Left ventricle myocardium superior (tissue), 1 donor: ENCODE results near the gene KRT79. TPM values are rescaled to one million over a fixed set of nuclear protein-coding genes. Genes with fewer than 3 reads are reported as not detected.
"Not testable (repeated sequence)": the region's sequence is repeated elsewhere in the genome, so short reads cannot be mapped to it uniquely, and the experiment has no call there.

Experiments used
- ATAC-seq: fragments of 200-7000 bp; cut with Tn5 transposase; one replicate; pipeline ENCODE4 v1.9.1; 2020; ENCODE audit warnings: mild to moderate bottlenecking, moderate library complexity
- DNase-seq: peaks from one replicate; pipeline ENCODE4 v3.0.0-alpha.2; 2020
- intact Hi-C: fragments of 100-400 bp; cut with micrococcal nuclease; formaldehyde crosslinking; loops from one replicate; pipeline ENCODE4 v1.11.0; 2022
- total RNA-seq: library from RNA; stranded (reverse); fragmentation: NEBNext Ultra II Directional; extraction: Animal tissue kit (Norgen Biotek cat#: 25700); gene quantifications from one replicate; pipeline ENCODE4 v1.2.1, GENCODE V29; 2021
- donor health status: DM: no; HTN: yes; CAD: no; lungs with severe emphysema.

KRT79 gene
- total RNA-seq, 1 donor from 2014 or later = not detected

DNA sequence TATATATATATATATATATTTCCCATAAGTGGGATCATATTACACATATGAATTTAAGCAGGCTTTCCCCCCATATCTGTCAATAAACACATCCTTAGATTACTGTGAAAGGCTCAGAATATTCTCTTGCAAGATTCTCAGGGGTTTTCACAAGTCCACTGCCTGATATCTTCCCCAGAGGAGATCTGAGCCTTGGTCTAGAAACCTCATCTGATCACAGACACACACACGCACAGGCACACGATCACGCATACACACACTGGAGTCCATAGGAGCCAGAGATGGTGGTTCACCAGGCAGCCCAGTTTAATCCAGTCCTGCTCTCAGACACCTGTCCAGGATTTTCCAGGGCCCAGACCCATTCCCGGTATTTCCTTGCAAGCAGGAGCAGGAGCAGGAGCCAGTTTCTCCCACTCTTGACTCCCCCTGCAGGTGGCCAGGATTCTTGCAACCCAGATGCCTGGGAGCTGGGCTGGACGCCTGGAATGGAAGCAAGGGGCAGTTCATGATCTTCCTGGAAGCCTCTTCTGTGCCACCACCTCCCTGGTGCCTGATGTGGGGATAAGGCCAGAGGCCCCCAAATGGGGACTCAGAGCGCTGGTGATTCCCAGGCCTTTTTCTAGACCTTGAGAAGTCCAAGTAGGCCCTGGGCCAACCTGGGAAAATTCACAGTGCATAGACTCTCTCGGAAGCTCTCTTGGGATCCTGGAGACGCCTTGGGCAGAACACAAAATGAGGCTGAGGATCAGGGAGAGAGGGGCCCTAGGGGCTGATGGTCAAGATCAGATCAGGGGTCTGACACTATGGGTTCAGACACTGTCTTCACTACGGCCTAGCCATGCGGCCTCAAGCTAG lies 31.2 kb upstream of the KRT79 start:
- DNase-seq = peak; percentile 66
- peak; percentile 74 for ATAC-seq
- intact Hi-C loops = no loop called here

DNA sequence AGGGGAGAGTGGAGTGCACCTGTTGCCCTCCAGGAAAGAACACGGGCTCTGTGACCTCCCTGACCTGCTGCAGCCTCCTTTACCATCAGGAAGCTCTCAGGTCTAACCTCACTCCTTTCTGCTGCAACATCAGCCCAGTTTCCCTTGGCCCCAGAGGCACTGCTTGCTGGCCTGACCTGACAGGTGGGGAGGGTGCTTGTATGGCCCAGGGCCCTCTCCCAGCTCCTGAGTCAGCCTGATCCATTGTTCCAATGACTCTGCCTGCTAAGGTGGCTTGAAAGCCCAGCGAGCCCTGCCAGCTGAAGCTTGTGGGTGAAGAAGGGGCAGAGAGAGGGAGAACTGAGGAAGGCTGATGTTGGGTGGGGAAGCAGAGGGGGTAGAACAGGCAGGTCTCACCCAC lies 27.9 kb upstream of the KRT79 start:
- DNase-seq (no peak), ATAC-seq (no peak)
- intact Hi-C loops = no loop called here

DNA sequence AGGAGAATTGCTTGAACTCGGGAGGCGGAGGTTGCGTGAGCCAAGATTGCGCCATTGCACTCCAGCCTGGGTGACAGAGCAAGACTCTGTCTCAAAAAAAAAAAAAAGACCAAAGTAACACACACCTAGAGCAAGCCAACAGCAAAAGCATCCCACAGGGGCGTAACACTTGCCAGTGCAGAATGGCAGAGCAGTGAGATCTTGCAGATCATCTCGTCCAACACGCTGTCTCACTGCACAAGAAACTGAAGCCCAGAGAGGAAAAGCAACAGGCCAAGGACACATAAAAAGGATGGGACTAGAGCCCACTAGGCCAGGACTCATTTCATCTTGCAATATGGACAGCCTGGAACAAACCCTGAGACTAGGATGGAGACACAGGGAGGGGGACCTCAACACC lies 27.4 kb upstream of the KRT79 start:
- ATAC-seq = no peak
- intact Hi-C loops = no loop called here
- no peak for DNase-seq

DNA sequence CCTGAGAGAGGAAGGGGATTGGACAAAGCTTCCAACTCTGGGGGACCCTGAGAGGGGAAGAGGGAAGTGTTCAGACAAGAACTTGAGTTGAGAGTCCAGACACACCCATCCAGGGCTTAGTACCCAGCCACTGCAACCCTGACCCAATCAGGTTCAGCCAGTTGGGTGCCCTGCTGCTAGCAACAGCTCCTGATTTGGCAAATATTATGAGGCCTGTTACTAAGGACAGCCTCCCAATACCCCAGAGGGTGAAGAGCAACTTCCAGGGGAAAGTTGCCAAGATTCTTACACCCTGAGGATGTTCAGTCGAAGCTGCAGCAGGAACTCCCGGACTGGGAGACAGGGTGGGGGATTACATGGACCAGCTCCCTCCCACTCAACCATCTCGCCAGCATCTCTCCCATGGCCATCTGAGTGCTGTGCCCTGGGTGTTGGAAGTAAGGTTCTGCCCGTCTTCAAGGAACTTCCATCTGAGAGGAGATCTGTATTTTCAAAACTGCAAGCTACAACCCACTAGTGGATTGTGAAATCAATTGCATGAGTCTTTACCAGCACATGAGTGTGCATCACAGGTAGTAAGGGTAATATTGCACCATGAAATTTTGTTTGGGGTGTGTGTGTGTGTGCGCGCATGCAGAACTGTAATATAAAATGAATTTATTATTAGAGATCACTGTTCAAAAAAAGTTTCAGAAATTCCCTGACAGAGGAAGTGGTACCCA lies 26.2 kb upstream of the KRT79 start:
- no peak for DNase-seq
- intact Hi-C loops = no loop called here
- ATAC-seq = peak; percentile 77

DNA sequence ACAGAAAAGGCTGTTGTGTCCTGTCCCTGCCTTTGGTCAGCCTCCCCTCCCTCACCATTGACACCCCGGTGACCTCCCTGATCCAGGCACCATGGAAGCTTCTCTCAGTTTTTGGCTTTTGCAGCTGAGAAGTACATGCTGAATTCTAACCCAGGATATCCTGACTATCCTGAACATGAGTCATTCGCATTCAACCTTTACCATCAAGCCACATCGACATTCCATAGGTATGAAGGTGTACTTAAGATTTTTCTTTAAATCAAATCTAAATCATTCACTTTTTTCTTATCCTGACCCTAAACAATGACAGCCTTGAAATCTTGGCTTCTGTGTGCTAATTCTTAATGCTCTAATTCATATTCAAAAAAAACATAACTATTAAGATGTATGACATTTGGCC lies 23.4 kb upstream of the KRT79 start:
- intact Hi-C loops = no loop called here
- no peak for ATAC-seq
- no peak for DNase-seq

DNA sequence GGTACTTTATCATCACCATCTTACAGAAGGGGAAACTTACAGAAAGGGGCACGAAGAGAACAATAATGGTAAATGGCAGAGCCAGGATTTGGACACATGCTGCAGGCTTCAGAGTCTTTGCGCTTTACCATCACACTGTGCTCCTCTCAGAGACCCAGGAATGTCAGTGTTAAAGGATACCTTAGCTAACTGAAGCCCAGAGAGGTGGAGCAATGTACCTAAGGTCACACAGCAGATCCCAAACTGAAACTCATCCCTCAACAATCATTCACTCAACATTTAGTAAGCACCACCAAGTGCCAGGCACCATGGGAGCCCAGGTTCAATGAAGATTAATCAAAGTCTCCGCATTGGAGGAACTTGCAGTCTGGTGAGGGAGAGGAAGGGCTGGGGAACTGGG lies 22.7 kb upstream of the KRT79 start:
- DNase-seq = no peak
- ATAC-seq = no peak
- intact Hi-C loops = no loop called here

DNA sequence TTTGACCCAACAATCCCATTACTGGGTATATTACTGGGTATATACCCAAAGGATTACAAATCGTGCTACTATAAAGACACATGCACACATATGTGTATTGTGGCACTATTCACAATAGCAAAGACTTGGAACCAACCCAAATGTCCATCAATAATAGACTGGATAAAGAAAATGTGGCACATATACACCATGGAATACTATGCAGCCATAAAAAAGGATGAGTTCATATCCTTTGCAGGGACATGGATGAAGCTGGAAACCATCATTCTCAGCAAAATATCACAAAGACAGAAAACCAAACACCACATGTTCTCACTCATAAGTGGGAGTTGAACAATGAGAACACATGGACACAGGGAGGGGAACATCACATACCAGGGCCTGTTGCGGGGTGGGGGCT lies 22.0 kb upstream of the KRT79 start:
- DNase-seq, intact Hi-C loops, ATAC-seq: not testable (repeated sequence)

DNA sequence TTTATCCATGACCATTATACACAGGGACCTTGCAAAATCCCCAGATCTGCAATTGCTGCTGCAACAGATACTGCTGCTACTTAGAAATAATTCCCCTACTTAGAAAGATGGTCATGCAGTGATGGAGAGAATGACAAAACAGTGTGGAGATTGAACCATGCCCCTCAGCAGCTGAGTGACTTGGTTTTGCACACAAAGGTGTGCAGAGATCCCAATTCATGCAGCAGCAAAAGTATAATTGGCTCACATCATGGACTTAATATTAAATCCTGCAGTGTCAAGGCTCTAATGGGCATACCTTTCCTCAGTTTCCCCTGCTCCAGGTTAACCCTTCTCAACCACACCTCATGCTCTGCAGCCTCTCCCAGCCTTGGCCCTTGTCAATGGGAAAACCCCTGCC lies 17.7 kb upstream of the KRT79 start:
- no peak for ATAC-seq
- DNase-seq = no peak
- intact Hi-C loops = no loop called here

DNA sequence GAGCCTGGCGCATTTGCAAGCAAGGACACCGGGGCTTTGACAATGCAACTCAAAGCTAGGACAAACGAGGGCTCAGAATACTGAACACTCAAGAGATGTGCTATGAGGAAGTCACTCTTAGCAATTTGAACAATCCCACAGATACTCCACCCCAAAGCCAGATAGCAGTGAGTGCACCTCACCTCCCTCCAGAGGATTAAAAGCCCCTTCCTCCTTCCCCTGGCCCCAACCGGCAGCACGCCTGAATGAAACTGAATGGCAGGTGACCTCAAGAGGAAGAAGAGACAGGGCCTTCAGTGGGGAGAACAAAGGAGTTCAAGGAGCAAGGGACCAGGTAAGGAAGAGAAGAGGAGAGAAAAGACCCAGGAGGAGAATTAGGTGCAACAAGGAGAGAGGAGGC lies 16.6 kb upstream of the KRT79 start:
- ATAC-seq (no peak), DNase-seq (no peak)
- intact Hi-C loops = no loop called here

DNA sequence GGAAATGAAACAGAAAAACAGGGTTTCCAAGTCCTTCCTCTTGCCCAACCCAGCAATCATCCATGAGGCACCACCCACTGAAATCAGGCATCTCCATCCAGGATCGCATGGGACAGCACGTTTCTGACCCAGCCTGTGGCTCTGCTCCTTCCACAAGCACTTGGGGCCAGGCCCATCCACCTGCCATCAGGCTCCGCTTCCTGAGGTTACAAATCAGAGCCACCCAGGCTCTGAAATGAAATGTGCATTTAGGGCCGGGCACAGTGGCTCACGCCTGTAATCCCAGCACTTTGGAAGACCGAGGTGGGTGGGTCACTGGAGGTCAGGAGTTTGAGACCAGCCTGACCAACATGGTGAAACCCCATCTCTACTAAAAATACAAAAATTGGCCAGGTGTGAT lies 15.4 kb upstream of the KRT79 start:
- intact Hi-C loops = no loop called here

DNA sequence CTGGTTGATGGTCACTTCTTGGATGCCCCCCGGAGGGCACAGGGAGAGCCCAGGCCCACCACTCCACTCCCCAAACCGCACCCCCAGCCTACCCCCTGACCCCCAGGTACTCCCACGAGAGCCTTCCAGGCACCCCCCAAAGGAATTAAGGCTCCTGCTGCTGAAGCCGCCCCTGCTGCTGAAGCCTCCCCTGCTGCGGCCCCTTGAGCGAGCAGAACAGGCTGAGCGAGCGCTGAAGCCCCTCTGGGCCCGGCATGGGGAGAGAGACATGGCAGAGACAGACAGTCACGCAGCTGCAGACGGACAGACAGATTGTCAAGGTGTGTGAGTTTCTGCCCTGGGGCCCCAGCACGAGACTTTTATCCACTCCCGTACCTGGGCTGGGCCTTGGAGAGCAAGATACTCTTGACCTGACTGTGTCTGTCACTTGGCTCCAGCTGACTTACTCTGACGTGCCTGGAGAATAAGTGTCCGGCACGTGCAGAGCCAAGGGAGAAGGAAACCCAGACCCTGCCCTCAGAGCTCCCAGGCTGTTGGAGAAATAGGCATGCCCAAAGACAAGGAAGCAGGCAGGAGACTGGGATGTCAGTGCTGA lies 14.6 kb upstream of the KRT79 start, which contains the start of gene KRT78:
KRT78 (minus strand) TSS at position 334 of the 595 bp plus-strand sequence; CDS start at position 270, 64 bp downstream.
- ATAC-seq = no peak
- intact Hi-C loops = no loop called here
- DNase-seq = no peak

More for the DNA sequence above, 15.4 kb upstream of the KRT79 start:
- DNase-seq (no peak), ATAC-seq (no peak)

DNA sequence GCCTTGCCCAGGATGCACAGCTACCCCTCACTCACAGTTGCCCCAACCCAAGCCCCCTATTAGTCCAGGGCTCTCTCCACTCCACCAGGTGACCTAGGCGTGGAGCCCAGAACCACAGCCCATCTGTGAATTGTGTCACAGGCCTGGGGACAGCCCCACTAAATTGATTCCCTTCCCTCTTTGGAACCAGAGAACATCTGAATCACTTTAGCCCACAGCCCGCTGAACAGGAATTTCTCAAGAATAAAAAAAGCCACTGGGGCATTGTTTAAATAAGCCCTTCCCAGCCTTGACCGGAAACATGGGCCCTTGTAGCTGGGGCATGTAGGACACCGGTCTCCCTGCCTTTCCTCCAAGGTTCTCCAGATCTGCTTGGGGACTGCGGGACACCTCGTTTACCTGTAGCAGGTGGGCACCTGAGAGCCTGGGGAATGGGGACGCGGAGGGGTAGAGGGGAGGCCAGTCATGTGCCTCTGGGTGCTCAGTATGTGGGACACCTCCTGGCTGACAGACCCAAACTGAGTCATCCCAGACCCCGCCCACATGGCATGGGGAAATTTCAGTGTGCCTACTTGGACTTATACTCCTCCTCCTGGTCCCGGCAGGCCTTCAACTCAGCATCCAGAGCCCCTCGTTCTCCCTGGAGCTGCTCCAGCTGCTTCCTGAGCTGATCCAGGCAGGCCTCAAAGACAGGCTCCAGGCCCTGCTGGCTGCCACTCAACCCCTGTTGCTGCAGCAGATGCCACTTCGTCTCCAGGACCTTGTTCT lies 13.4 kb upstream of the KRT79 start:
- DNase-seq (no peak), ATAC-seq (no peak)
- intact Hi-C loops = no loop called here

DNA sequence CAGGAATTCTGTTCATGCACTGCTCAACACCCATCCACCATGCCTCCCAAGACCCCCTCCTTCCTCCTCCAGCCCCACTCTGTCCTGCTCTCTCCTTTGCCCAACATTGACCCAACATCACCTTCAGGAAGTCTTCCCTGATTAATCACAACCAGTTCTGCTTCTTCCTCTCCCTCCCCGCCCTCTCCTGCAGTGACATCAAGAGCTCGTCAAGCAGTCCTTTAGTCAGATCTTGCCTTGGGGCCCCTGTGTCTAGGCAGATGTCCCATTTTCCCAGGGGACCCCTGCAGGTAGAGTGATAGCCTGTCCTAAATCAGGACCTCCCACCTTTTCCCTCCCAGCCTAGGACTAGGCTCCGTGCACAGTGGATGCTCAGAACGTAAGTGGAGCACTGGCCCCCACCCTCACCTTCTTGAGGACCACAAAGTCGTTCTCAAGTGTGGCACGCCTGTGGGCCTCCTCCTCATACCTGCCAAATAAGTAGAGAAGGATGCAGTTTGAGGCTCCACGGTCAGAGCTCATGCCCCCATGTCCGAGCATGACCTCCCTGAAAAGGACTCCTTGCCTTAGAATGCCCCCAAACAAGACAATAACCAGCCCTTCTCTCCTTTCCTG lies 12.4 kb upstream of the KRT79 start:
- DNase-seq (no peak), ATAC-seq (no peak)
- intact Hi-C loops = no loop called here

DNA sequence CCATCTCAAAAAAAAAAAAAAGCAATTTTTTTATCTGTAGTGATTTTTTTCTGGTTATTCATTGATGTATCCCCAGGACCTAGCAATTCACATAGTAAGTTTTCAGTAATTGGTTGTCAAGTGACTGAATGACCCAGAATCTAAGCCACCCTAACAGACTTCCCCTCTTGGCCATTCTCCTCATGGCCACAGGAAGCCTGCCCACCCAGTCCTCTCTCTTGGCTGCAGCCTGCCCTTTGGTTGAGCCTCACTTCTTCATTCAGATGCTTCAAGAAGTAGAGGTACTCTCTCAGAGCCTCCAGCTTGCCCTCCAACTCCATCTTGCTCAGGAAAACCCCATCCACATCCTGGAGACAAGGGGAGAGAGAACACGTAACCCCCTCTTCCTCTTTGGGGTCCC lies 11.8 kb upstream of the KRT79 start:
- no peak for DNase-seq

DNA sequence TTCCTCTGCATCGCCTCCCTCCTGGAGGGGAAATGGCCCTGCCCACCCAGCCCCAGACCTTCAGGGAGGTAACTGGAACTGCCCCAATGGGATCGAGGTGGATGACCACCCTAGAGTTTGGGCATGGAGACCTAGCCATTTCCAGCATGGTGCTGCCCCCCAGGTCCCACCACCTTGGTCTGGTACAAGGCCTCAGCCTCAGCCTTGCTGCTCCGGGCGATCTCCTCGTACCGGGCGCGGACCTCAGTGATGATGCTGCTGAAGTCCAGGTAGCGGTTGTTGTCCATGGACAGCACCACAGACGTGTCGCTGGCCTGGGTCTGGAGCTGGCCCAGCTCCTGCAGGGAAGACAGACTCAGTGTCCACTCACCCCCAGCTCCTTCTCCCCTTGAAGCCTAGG lies 10.3 kb upstream of the KRT79 start:
- ATAC-seq = no peak
- intact Hi-C loops = no loop called here

More for the DNA sequence above, 11.8 kb upstream of the KRT79 start:
- ATAC-seq = no peak
- intact Hi-C loops = no loop called here

DNA sequence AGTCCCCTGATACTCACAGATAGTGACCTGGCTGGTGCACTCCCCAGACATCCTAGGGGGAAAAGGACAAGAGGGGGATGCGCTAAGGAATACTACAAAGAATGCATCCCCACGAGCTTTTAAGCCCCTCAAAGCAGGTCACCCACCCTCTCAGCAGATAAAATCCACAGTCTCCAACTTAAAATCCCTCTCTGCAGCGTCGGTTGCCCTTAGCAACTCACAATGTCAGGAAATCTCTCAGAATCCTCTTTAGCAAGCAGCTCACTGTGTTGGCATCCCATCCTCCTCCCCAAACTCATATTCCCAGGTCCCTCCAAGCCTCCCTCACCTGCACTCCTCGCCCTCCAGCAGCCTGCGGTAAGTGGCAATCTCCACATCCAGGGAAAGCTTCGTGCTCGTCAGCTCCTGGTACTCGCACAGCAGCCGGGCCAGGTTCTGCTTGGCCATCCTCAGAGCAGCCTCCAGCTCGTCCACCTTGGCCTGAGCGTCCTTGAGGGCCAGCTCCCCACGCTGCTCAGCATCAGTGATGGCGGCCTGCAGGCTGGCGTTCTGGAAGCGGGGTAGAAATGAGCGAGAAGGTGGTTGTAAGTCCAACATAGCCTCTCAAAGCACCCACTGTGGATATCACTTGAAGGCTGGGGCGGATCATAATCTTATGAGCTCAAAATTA lies 5.5 kb upstream of the KRT79 start:
- no peak for ATAC-seq
- intact Hi-C loops = no loop called here
- DNase-seq = no peak

More for the DNA sequence above, 10.3 kb upstream of the KRT79 start:
- no peak for DNase-seq

DNA sequence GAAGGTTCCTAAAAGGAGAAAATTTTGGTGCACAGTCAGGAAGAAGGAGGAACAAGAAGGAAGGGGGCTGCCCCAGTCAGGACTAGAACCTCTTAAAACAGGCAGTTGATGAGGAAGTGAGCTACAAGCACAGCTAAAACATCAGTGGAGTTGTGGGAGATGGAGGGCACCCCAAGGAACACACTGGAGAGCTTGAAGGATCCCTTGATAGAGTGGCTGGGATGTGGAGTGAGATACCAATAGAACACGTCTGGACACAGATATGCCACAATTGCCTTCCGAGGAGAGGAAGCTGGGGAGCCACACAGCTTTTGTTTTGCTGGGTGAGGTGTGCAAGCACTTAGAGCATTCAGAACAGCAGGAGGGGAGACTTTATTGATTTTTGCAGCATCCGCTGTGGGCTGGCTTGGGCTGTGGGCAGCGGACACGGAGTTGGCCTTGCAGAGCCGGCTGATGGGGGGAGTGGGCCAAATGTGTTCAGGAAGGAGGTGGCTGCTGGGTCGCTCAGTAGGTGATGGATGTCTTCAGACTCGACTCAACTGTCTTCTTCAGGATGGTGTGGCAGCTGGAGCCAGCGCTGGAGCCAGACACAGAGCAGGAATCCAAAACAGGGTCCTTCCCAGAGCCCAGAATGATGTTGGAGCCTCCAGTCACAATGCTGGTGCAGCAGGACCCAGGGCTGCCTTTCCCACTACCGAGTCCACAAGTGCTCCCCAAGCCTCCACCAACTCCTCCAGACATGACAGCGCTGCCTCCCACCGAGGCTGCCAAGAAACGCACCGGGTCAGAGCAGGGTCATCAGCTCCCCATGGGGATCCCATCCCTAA lies 4.7 kb upstream of the KRT79 start:
- ATAC-seq (no peak), DNase-seq (no peak)
- intact Hi-C loops = no loop called here
